H1 (cell line): ENCODE data around the gene SIPA1L2. TPM values are rescaled to one million over a fixed set of nuclear protein-coding genes. Genes with fewer than 3 reads are reported as not detected.

Source experiments
- CHD7 ChIP-seq: fragments of 300-600 bp; sonication (generic); IDR thresholded peaks from 2 replicates; pipeline ENCODE4 v1.7.1; 2012; ENCODE audit warnings: low read length, moderate library complexity, mild to moderate bottlenecking, inconsistent platforms; ENCODE audit not compliant: insufficient replicate concordance
- POLR2A ChIP-seq, 2 experiments: IDR thresholded peaks; 1 replicate in 1 of 2; 2 replicates in 1 of 2; pipeline ENCODE4 v1.6.1; 2011; ENCODE audit warnings: low read depth in 2 of 2, low read length in 2 of 2, mild to moderate bottlenecking in 2 of 2; ENCODE audit errors: control extremely low read depth in 1 of 2
- SAP30 ChIP-seq: fragments of 300-600 bp; sonication (generic); IDR thresholded peaks from 2 replicates; pipeline ENCODE4 v1.7.1; 2012; ENCODE audit warnings: low read length, moderate library complexity, mild to moderate bottlenecking, inconsistent platforms; ENCODE audit not compliant: insufficient read depth, insufficient replicate concordance
- SP4 ChIP-seq: IDR thresholded peaks from 2 replicates; pipeline ENCODE4 v1.6.1; 2012; ENCODE audit warnings: low read length, inconsistent platforms
- polyA plus RNA-seq, 7 experiments: library from polyadenylated mRNA; depleted of rRNA in 3 of 7; stranded (reverse) in 5 of 7; unstranded in 2 of 7; fragments of >200 nt in 5 of 7; fragments of 200-250 nt in 2 of 7; gene quantifications; 1 replicate in 5 of 7; 2 replicates in 1 of 7; 4 replicates in 1 of 7; pipeline versions ENCODE4 v1.2.1 to v1.2.3, GENCODE V29; 2011 to 2013; ENCODE audit warnings: missing spikeins in 2 of 7, mixed read lengths in 2 of 7
- total RNA-seq: library from RNA; stranded (reverse); fragmentation: NEBNext Ultra II Directional; extraction: Animal tissue kit (Norgen Biotek cat#: 25700); gene quantifications from 2 replicates; pipeline ENCODE4 v1.2.1, GENCODE V29; 2021

The SIPA1L2 gene
- total and polyA plus RNA-seq, 2 of the 8 experiments (the other 6 are each of a cell fraction or from before 2014, with no cell fraction given), result 7.7 to 13.2 TPM

- TF ChIP-seq CHD7 (no peak), SAP30 (no peak), SP4 (no peak), POLR2A (IDR thresholded peaks at IDR 0.05; ENCODE audit: control extremely low read depth in 1 of 2, low read depth in 2 of 2, low read length in 2 of 2) (no peak)
These were observed 3.5 kb downstream of the SIPA1L2 start (continued) for GRCh38 chr1:232626452-232626851.
